Measurements from ENCODE around the gene PGAP3. TPM values are rescaled to one million over a fixed set of nuclear protein-coding genes. Genes with fewer than 3 reads are reported as not detected.

PGAP3 gene
- total RNA-seq, 1 experiment from 2014 or later, result 29.0 TPM

- Histone ChIP-seq H3K23me2 (ENCODE audit: insufficient read length, low read depth, low read length, poor library complexity, severe bottlenecking) (no peaks in the 10 kb centered on the region), H3K27me3 (ENCODE audit: insufficient read depth, low read length) (no peaks in the 10 kb centered on the region), H3K14ac (ENCODE audit: insufficient read depth, low read length) (no peak overlapping the region), H3K18ac (ENCODE audit: insufficient read length, low read depth, low read length) (no peak overlapping the region), H3K27ac (ENCODE audit: insufficient read length, low read depth, low read length) (no peak overlapping the region), H3K9me3 (ENCODE audit: control insufficient read depth, low read depth, low read length) (no peaks in the 10 kb centered on the region), H3K79me1 (ENCODE audit: insufficient read depth, low read depth, low read length, poor library complexity, severe bottlenecking) (no peaks in the 10 kb centered on the region), H2BK15ac (ENCODE audit: low read depth, low read length) (no peak overlapping the region), H4K8ac (replicated peaks; ENCODE audit: insufficient read length, low read depth, low read length) (no peak overlapping the region), H2BK20ac (ENCODE audit: low read depth, low read length, poor library complexity, severe bottlenecking) (no peak overlapping the region), H3K4me1 (ENCODE audit: insufficient read depth, low read length) (0 out of 2 replicates have a peak, but pooled peaks cover 1% of the 10 kb centered on the region), H3T11ph (ENCODE audit: low read length) (no peak overlapping the region), H2AK5ac (ENCODE audit: insufficient read length, low read length) (no peak overlapping the region), H2BK12ac (ENCODE audit: insufficient read length, low read depth, low read length) (no peak overlapping the region), H3K4me2 (ENCODE audit: insufficient read depth, insufficient read length, low read length) (no peak overlapping the region), H3K23ac (ENCODE audit: insufficient read length, low read depth, low read length) (no peak overlapping the region), H2BK120ac (ENCODE audit: low read depth, low read length, poor library complexity, severe bottlenecking) (no peak overlapping the region), H3K79me2 (ENCODE audit: insufficient read depth, low read length) (no peaks in the 10 kb centered on the region), H4K91ac (ENCODE audit: insufficient read length, low read depth, low read length) (no peak overlapping the region), H4K20me1 (ENCODE audit: control insufficient read depth, insufficient read depth, insufficient read length) (no peaks in the 10 kb centered on the region), H4K5ac (ENCODE audit: insufficient read length, low read depth, low read length) (no peak overlapping the region), H3K4ac (ENCODE audit: low read depth, low read length) (no peak overlapping the region), H2AFZ (ENCODE audit: low read length) (no peak overlapping the region), H3K56ac (ENCODE audit: insufficient read length, low read depth, low read length) (no peak overlapping the region), H2BK5ac (ENCODE audit: insufficient read length, low read length) (no peak overlapping the region), H3K9ac (ENCODE audit: extremely low read depth, insufficient read length, low read length) (no peak overlapping the region)
- TF ChIP-seq CTCF (conservative IDR thresholded peaks at IDR 0.05), result no peak
- Mint-ChIP-seq H3K27me3 (ENCODE audit: low read depth) (no peaks in the 10 kb centered on the region; the same call in 1 of the 2 replicates), H3K9me3 (no peaks in the 10 kb centered on the region), H3K4me3 (peak overlapping the region in 1 of 2 experiments; percentile 20; a peak in 2 of 5 replicates), H3K4me1 (peaks cover 3 to 8% of the 10 kb centered on the region in 2 experiments), H3K27ac (peak overlapping the region; percentile 61 to 89 (median 86); a peak in 4 of 7 replicates), H3K36me3 (ENCODE audit: insufficient read depth in 1 of 3, low read depth in 3 of 3) (peaks cover 68 to 96% (median 84%) of the 10 kb centered on the region in 3 experiments)
- no CpG with 5 or more reads among the region's 34 CpGs for WGBS (ENCODE audit: extremely low coverage, insufficient read length, low lambda C conversion rate)
- peak; percentile 89 for DNase-seq
Measured at GRCh38 chr17:39722965-39723848, 35.4 kb upstream of the PGAP3 start.
